ENCODE results near the gene CELA3A.
"Not testable (repeated sequence)": the region's sequence is repeated elsewhere in the genome, so short reads cannot be mapped to it uniquely, and the experiment has no call there.

GRCh38 chr1:22007262-22007661 is 5.8 kb downstream of the CELA3A start:
- TF ChIP-seq CTCF (IDR thresholded peaks at IDR 0.05); ZFX (IDR thresholded peaks at IDR 0.05; ENCODE audit: borderline replicate concordance): not testable (repeated sequence)

Measured in 22Rv1 (cell line).